H1 (cell line): Measurements from ENCODE around the gene CRYBB1. TPM values are rescaled to one million over a fixed set of nuclear protein-coding genes. Genes with fewer than 3 reads are reported as not detected.

ENCODE experiments used
- CTCF ChIA-PET: fragments of 300-600 bp; sonication (Branson Sonifier 250); formaldehyde crosslinking; loops from one replicate; lab custom pipeline; 2021; ENCODE audit not compliant: partially characterized antibody; lab: Charles Lee
- POLR2A ChIA-PET: fragments of 300-600 bp; sonication (Branson Sonifier 250); formaldehyde crosslinking; loops from one replicate; lab custom pipeline; 2021; ENCODE audit warnings: inconsistent platforms; ENCODE audit not compliant: partially characterized antibody; lab: Charles Lee
- DNase-seq, 2 experiments: peaks; one replicate each; pipeline versions ENCODE4 v3.0.0 to v3.0.0-alpha.2; 2010 to 2022; ENCODE audit warnings: low spot score in 2 of 2, low read depth in 1 of 2, mixed read lengths in 1 of 2
- FAIRE-seq: peaks from 2 replicates; lab custom pipeline; 2011; peaks lifted over from hg19 to GRCh38; lab: Jason Lieb, UNC
- H2AFZ ChIP-seq: 2 replicates; pipeline ENCODE4 v1.8.1; 2012; ENCODE audit warnings: low read length, inconsistent platforms
- H2AK5ac ChIP-seq: 2 replicates; pipeline ENCODE4 v1.6.1; 2013; ENCODE audit warnings: low read depth, low read length
- H2BK120ac ChIP-seq: replicated peaks from 2 replicates; pipeline ENCODE3; 2013; ENCODE audit warnings: low read depth, low read length, inconsistent platforms
- H2BK12ac ChIP-seq: 2 replicates; pipeline ENCODE4 v1.6.1; 2013; ENCODE audit warnings: low read depth, low read length
- H2BK15ac ChIP-seq: 2 replicates; pipeline ENCODE4 v1.6.1; 2013; ENCODE audit warnings: low read length
- H2BK20ac ChIP-seq: 2 replicates; pipeline ENCODE4 v1.6.1; 2013; ENCODE audit warnings: low read length
- H2BK5ac ChIP-seq: 2 replicates; pipeline ENCODE4 v1.6.1; 2013; ENCODE audit warnings: low read depth, low read length
- H3K14ac ChIP-seq: 2 replicates; pipeline ENCODE4 v1.6.1; 2013; ENCODE audit warnings: inconsistent platforms; ENCODE audit not compliant: insufficient read length
- H3K18ac ChIP-seq: 2 replicates; pipeline ENCODE4 v1.6.1; 2013; ENCODE audit warnings: low read length; ENCODE audit errors: extremely low read depth
- H3K23ac ChIP-seq: 2 replicates; pipeline ENCODE4 v1.6.1; 2013; ENCODE audit warnings: inconsistent platforms; ENCODE audit not compliant: insufficient read length
- H3K23me2 ChIP-seq: 2 replicates; pipeline ENCODE4 v1.6.1; 2013; ENCODE audit warnings: low read depth, low read length
- H3K27ac ChIP-seq: 2 replicates; pipeline ENCODE4 v1.6.1; 2011; ENCODE audit warnings: low read depth, low read length, inconsistent platforms
- H3K27me3 ChIP-seq, 4 experiments: replicated peaks in 1 of 4; 1 replicate in 1 of 4; 2 replicates in 3 of 4; pipeline versions ENCODE4 v1.6.1 to v1.8.1; 2011 to 2013; ENCODE audit warnings: low read length in 3 of 4, mild to moderate bottlenecking in 3 of 4, inconsistent platforms in 2 of 4, mixed read lengths in 2 of 4, moderate library complexity in 1 of 4; ENCODE audit not compliant: control insufficient read depth in 3 of 4, insufficient read depth in 3 of 4; ENCODE audit errors: extremely low read depth in 1 of 4
- H3K36me3 ChIP-seq, 4 experiments: 2 replicates each; pipeline versions ENCODE4 v1.6.1 to v1.8.1; 2011 to 2013; ENCODE audit warnings: mild to moderate bottlenecking in 4 of 4, low read length in 3 of 4, moderate library complexity in 2 of 4, control low read depth in 1 of 4, inconsistent platforms in 1 of 4; ENCODE audit not compliant: insufficient read depth in 4 of 4, control insufficient read depth in 2 of 4
- H3K4ac ChIP-seq: replicated peaks from 2 replicates; pipeline ENCODE3; 2013; ENCODE audit warnings: low read length, low read depth, mixed read lengths, inconsistent platforms; ENCODE audit not compliant: insufficient read length
- H3K4me1 ChIP-seq, 4 experiments: replicated peaks in 1 of 4; 1 replicate in 1 of 4; 2 replicates in 3 of 4; pipeline versions ENCODE4 v1.6.1 to v1.8.1; 2011 to 2013; ENCODE audit warnings: low read length in 3 of 4, inconsistent platforms in 2 of 4, mixed read lengths in 1 of 4; ENCODE audit not compliant: insufficient read depth in 4 of 4, control insufficient read depth in 3 of 4
- H3K4me2 ChIP-seq, 2 experiments: 2 replicates each; pipeline versions ENCODE4 v1.6.1 to v1.8.1; 2011 to 2013; ENCODE audit warnings: low read depth in 2 of 2, low read length in 2 of 2, control low read depth in 1 of 2, inconsistent platforms in 1 of 2, mild to moderate bottlenecking in 1 of 2; ENCODE audit not compliant: insufficient read depth in 1 of 2
- H3K4me3 ChIP-seq, 4 experiments: fragments of 200-600, 300-600 bp in 1 of 4; sonication (generic), shearing (Covaris generic), sonication (Bioruptor Twin) in 1 of 4; 2 replicates each; pipeline versions ENCODE4 v1.5.1 to v1.8.1; 2011 to 2016; ENCODE audit warnings: low read length in 4 of 4, low read depth in 3 of 4, control low read depth in 2 of 4, inconsistent platforms in 2 of 4, mild to moderate bottlenecking in 2 of 4, mixed read lengths in 1 of 4, moderate library complexity in 1 of 4; ENCODE audit not compliant: insufficient read depth in 2 of 4; ENCODE audit errors: extremely low read depth in 1 of 4
- H3K56ac ChIP-seq: replicated peaks from 2 replicates; pipeline ENCODE3; 2013; ENCODE audit warnings: low read depth, mild to moderate bottlenecking, mixed read lengths, low read length, inconsistent platforms; ENCODE audit not compliant: insufficient read length
- H3K79me1 ChIP-seq: 2 replicates; pipeline ENCODE4 v1.6.1; 2013; ENCODE audit warnings: low read depth, low read length, control low read depth
- H3K79me2 ChIP-seq, 2 experiments: 2 replicates each; pipeline versions ENCODE4 v1.6.1 to v1.8.1; 2012 to 2013; ENCODE audit warnings: low read length in 2 of 2, mild to moderate bottlenecking in 2 of 2, inconsistent platforms in 1 of 2; ENCODE audit not compliant: insufficient read depth in 2 of 2, control insufficient read depth in 1 of 2
- H3K9ac ChIP-seq, 4 experiments: replicated peaks in 1 of 4; 1 replicate in 1 of 4; 2 replicates in 3 of 4; pipeline versions ENCODE4 v1.6.1 to v1.8.1; 2011 to 2013; ENCODE audit warnings: low read depth in 3 of 4, low read length in 3 of 4, control low read depth in 2 of 4, mild to moderate bottlenecking in 2 of 4, moderate library complexity in 2 of 4, inconsistent platforms in 1 of 4; ENCODE audit errors: extremely low read depth in 1 of 4
- H3K9me3 ChIP-seq, 2 experiments: 2 replicates each; pipeline versions ENCODE4 v1.6.1 to v1.8.1; 2012 to 2013; ENCODE audit warnings: mild to moderate bottlenecking in 2 of 2, moderate library complexity in 2 of 2, control low read depth in 1 of 2, inconsistent platforms in 1 of 2, low read depth in 1 of 2, low read length in 1 of 2, mixed read lengths in 1 of 2; ENCODE audit not compliant: insufficient read depth in 2 of 2
- H4K20me1 ChIP-seq, 2 experiments: replicated peaks in 1 of 2; 2 replicates each; pipeline versions ENCODE3 to v1.8.1; 2011 to 2013; ENCODE audit warnings: inconsistent platforms in 2 of 2, low read length in 2 of 2, mild to moderate bottlenecking in 1 of 2; ENCODE audit not compliant: insufficient read depth in 2 of 2, control insufficient read depth in 1 of 2
- H4K5ac ChIP-seq: 2 replicates; pipeline ENCODE4 v1.6.1; 2013; ENCODE audit warnings: low read length, low read depth, mixed read lengths, inconsistent platforms; ENCODE audit not compliant: insufficient read length
- H4K8ac ChIP-seq: 2 replicates; pipeline ENCODE4 v1.8.0; 2013; ENCODE audit warnings: mild to moderate bottlenecking, moderate library complexity, low read length, inconsistent platforms; ENCODE audit not compliant: insufficient read depth; ENCODE audit errors: extremely low read depth
- H4K91ac ChIP-seq: replicated peaks from 2 replicates; pipeline ENCODE3; 2013; ENCODE audit warnings: low read length, mixed read lengths, inconsistent platforms; ENCODE audit not compliant: insufficient read length
- CBX8 ChIP-seq: fragments of 300-800, 300-1000 bp; sonication (generic); IDR thresholded peaks from 2 replicates; pipeline ENCODE4 v1.7.1; 2016; ENCODE audit warnings: low read depth, low read length, borderline replicate concordance
- CEBPB ChIP-seq: IDR thresholded peaks from 2 replicates; pipeline ENCODE4 v1.6.1; 2012; ENCODE audit warnings: low read depth, low read length
- HDAC6 ChIP-seq: IDR thresholded peaks from one replicate; pipeline ENCODE4 v1.7.1; 2012; ENCODE audit warnings: low read depth, mild to moderate bottlenecking, inconsistent platforms, low read length, moderate library complexity
- KDM4A ChIP-seq: IDR thresholded peaks from one replicate; pipeline ENCODE4 v1.7.1; 2012; ENCODE audit warnings: low read depth, mild to moderate bottlenecking, moderate library complexity, low read length, inconsistent platforms; ENCODE audit not compliant: severe bottlenecking
- RXRA ChIP-seq: IDR thresholded peaks from 2 replicates; pipeline ENCODE4 v1.6.1; 2011; ENCODE audit warnings: low read depth, mild to moderate bottlenecking, low read length, moderate library complexity; ENCODE audit not compliant: insufficient read depth
- YY1 ChIP-seq: IDR thresholded peaks from 2 replicates; pipeline ENCODE4 v1.6.1; 2011; ENCODE audit warnings: low read depth, mild to moderate bottlenecking, low read length
- WGBS, 2 experiments: shearing (Covaris generic) in 1 of 2; methylation state at CpG; one replicate each; pipeline versions ENCODE4 v1.1.6 to v1.1.7; 2013 to 2015; ENCODE audit warnings: low lambda C conversion rate in 2 of 2, mixed read lengths in 2 of 2, inconsistent platforms in 1 of 2, low coverage in 1 of 2, missing lambda C conversion rate in 1 of 2; ENCODE audit not compliant: insufficient replicate concordance in 2 of 2, insufficient coverage in 1 of 2, insufficient read length in 1 of 2; ENCODE audit errors: extremely low coverage in 1 of 2, missing lambda C conversion rate in 1 of 2; 5-methylcytosine and 5-hydroxymethylcytosine counted together
- polyA plus RNA-seq, 7 experiments: library from polyadenylated mRNA; depleted of rRNA in 3 of 7; stranded (reverse) in 5 of 7; unstranded in 2 of 7; fragments of >200 nt in 5 of 7; fragments of 200-250 nt in 2 of 7; gene quantifications; 1 replicate in 5 of 7; 2 replicates in 1 of 7; 4 replicates in 1 of 7; pipeline versions ENCODE4 v1.2.1 to v1.2.3, GENCODE V29; 2011 to 2013; ENCODE audit warnings: missing spikeins in 2 of 7, mixed read lengths in 2 of 7
- total RNA-seq: library from RNA; stranded (reverse); fragmentation: NEBNext Ultra II Directional; extraction: Animal tissue kit (Norgen Biotek cat#: 25700); gene quantifications from 2 replicates; pipeline ENCODE4 v1.2.1, GENCODE V29; 2021

Gene CRYBB1
- total and polyA plus RNA-seq, 2 of the 8 experiments (the other 6 are each of a cell fraction or from before 2014, with no cell fraction given) = 1.7 to 6.0 TPM

GRCh38 chr22:26581633-26582168, 36.1 kb downstream of the CRYBB1 start:
- 93% methylated on average over 8 of the region's 8 CpGs; no CpG with 5 or more reads in 1 of the 2 experiments for WGBS, 2 experiments
- no peak overlapping the region for H4K5ac ChIP-seq
- peaks cover 2 to 14% of the 10 kb centered on the region in 2 experiments for H4K20me1 ChIP-seq

More at GRCh38 chr22:26581633-26582168, 36.1 kb downstream of the CRYBB1 start:
- Histone ChIP-seq H2AK5ac (no peak overlapping the region), H3K4ac (no peak overlapping the region), H3K27me3 (no peaks in the 10 kb centered on the region), H3K9me3 (no peaks in the 10 kb centered on the region), H2BK120ac (no peak overlapping the region), H3K36me3 (peaks cover 4 to 23% (median 5%) of the 10 kb centered on the region in 4 experiments; a peak in 6 of 8 replicates), H3K23ac (no peak overlapping the region), H4K91ac (no peak overlapping the region), H3K4me2 (no peak overlapping the region; a peak in 1 of 4 replicates), H3K4me3 (no peak overlapping the region), H3K4me1 (peaks cover 13 to 37% (median 16%) of the 10 kb centered on the region in 4 experiments), H2BK12ac (no peak overlapping the region), H3K23me2 (peaks cover 2% of the 10 kb centered on the region; the same call in 1 of the 2 replicates), H3K56ac (no peak overlapping the region), H3K9ac (no peak overlapping the region), H2AFZ (no peak overlapping the region), H4K8ac (no peak overlapping the region), H2BK15ac (no peak overlapping the region), H2BK5ac (no peak overlapping the region), H3K79me2 (peaks cover 0 to 94% of the 10 kb centered on the region in 2 experiments; a peak in 2 of 4 replicates), H3K18ac (no peak overlapping the region), H3K14ac (no peak overlapping the region), H2BK20ac (no peak overlapping the region), H3K79me1 (peaks cover 18% of the 10 kb centered on the region), H3K27ac (no peak overlapping the region)
- FAIRE-seq (no peak), DNase-seq (no peak)
- POLR2A ChIA-PET = interaction anchor here (1.0 to 3.0 kb wide), 4 partner anchors 11 to 16 kb away, joined by 3 to 17 read pairs (median 4); no protein-coding TSS in a partner anchor
- TF ChIP-seq KDM4A (no peak), CEBPB (no peak), HDAC6 (no peak), YY1 (no peak), CBX8 (no peak), RXRA (no peak)
- CTCF ChIA-PET = interaction anchor here (0.8 to 0.9 kb wide), 2 partner anchors 24 to 60 kb away, joined by 3 to 4 read pairs; no protein-coding TSS in a partner anchor
